ENCODE measurements around the gene ASB1. TPM values are rescaled to one million over a fixed set of nuclear protein-coding genes. Genes with fewer than 3 reads are reported as not detected.
A peak's percentile ranks its signal among the peaks of the same experiment; 100 is the strongest.

Gene ASB1
- total and polyA plus RNA-seq, 2 of the 13 experiments (the other 11 are each of a cell fraction or from before 2014, with no cell fraction given): 48.6 to 49.2 TPM

GRCh38 chr2:238434846-238435751, 8.4 kb downstream of the ASB1 start (continued):
- no peak for TF ChIP-seq AFF4 (CRISPR knock-in tag; IDR thresholded peaks at IDR 0.05)
- TF ChIP-seq ZNF790 (CRISPR knock-in tag; IDR thresholded peaks at IDR 0.05; ENCODE audit: borderline replicate concordance): 0 out of 2 replicates have a peak, but pooled peaks have one; percentile 31
- TF ChIP-seq THYN1 (CRISPR knock-in tag; IDR thresholded peaks at IDR 0.05; ENCODE audit: borderline replicate concordance, low read depth): no peak; the same call in 1 of the 2 replicates
- TF ChIP-seq LBX2 (CRISPR knock-in tag; IDR thresholded peaks at IDR 0.05; ENCODE audit: borderline replicate concordance): peak; percentile 58; the same call in 1 of the 2 replicates
- no peak for TF ChIP-seq TFDP1 (CRISPR knock-in tag; IDR thresholded peaks at IDR 0.05; ENCODE audit: borderline replicate concordance)
- peak; percentile 67 for TF ChIP-seq ZFX (CRISPR knock-in tag; IDR thresholded peaks at IDR 0.05; ENCODE audit: low read depth)
- TF ChIP-seq SOX5 (CRISPR knock-in tag; IDR thresholded peaks at IDR 0.05; ENCODE audit: borderline replicate concordance): peak; percentile 53; the same call in 1 of the 2 replicates
- TF ChIP-seq TARDBP (CRISPR knock-in tag; IDR thresholded peaks at IDR 0.05): peak; percentile 73; the same call in 1 of the 2 replicates
- TF ChIP-seq ZNF672 (CRISPR knock-in tag; IDR thresholded peaks at IDR 0.05): no peak
- no peak for TF ChIP-seq NFIC (IDR thresholded peaks at IDR 0.05; ENCODE audit: low read length)
- TF ChIP-seq ZNF354B (CRISPR knock-in tag; IDR thresholded peaks at IDR 0.05): 0 out of 2 replicates have a peak, but pooled peaks have one; percentile 20
- TF ChIP-seq ZNF557 (CRISPR knock-in tag; IDR thresholded peaks at IDR 0.05): peak; percentile 38; the same call in 1 of the 2 replicates
- no peak for TF ChIP-seq TEAD3 (CRISPR knock-in tag; optimal IDR thresholded peaks at IDR 0.05; ENCODE audit: borderline replicate concordance)
- TF ChIP-seq DPF2 (CRISPR knock-in tag; IDR thresholded peaks at IDR 0.05; ENCODE audit: borderline replicate concordance, low read depth): no peak
- peak; percentile 30; the same call in 1 of the 2 replicates for TF ChIP-seq HNF4G (IDR thresholded peaks at IDR 0.05; ENCODE audit: borderline replicate concordance, low read depth, low read length)
- no peak for TF ChIP-seq HNF4G (CRISPR knock-in tag; IDR thresholded peaks at IDR 0.05; ENCODE audit: borderline replicate concordance, low read depth)
- no peak for TF ChIP-seq CBX1 (IDR thresholded peaks at IDR 0.05; ENCODE audit: low read depth)
- TF ChIP-seq SNAPC2 (CRISPR knock-in tag; IDR thresholded peaks at IDR 0.05): 0 out of 2 replicates have a peak, but pooled peaks have one; percentile 26
- no peak for TF ChIP-seq KLF13 (CRISPR knock-in tag; IDR thresholded peaks at IDR 0.05)
- 0 out of 2 replicates have a peak, but pooled peaks have one; percentile 3 for TF ChIP-seq KAT2B (IDR thresholded peaks at IDR 0.05; ENCODE audit: borderline replicate concordance, low read depth, low read length)
- TF ChIP-seq FOXO4 (CRISPR knock-in tag; conservative IDR thresholded peaks at IDR 0.05): no peak
- no peak for TF ChIP-seq PAF1 (CRISPR knock-in tag; IDR thresholded peaks at IDR 0.05)
- no peak for TF ChIP-seq NR2F2 (IDR thresholded peaks at IDR 0.05; ENCODE audit: borderline replicate concordance, low read depth)

Data from HepG2 (cell line).